G401.6 (cell line): ENCODE results near the gene SNRPA.
A peak's percentile ranks its signal among the peaks of the same experiment; 100 is the strongest.
"Not testable (repeated sequence)": the region's sequence is repeated elsewhere in the genome, so short reads cannot be mapped to it uniquely, and the experiment has no call there.

Experiments
- FAIRE-seq: peaks from 2 replicates; lab custom pipeline; 2012; peaks lifted over from hg19 to GRCh38; lab: Jason Lieb, UNC

Gene SNRPA

GRCh38 chr19:40777645-40777936 is 26.6 kb downstream of the SNRPA start:
- FAIRE-seq, result no peak

- peak; percentile 97 for FAIRE-seq
Observed at GRCh38 chr19:40777937-40778705, 27.1 kb downstream of the SNRPA start, which contains the start of gene RAB4B. TSS of gene RAB4B (plus strand) at chr19:40778247. CDS start at chr19:40778376, 129 bp downstream.

GRCh38 chr19:40778706-40779284 is 27.8 kb downstream of the SNRPA start:
- FAIRE-seq, result no peak

GRCh38 chr19:40780582-40780981 is 29.6 kb downstream of the SNRPA start:
- no peak for FAIRE-seq

GRCh38 chr19:40781140-40781539 is 30.1 kb downstream of the SNRPA start:
- FAIRE-seq, result no peak

- no peak for FAIRE-seq
Observed at GRCh38 chr19:40783711-40784110, 32.7 kb downstream of the SNRPA start.

- not testable (repeated sequence) for FAIRE-seq
Observed at GRCh38 chr19:40784146-40784545, 33.1 kb downstream of the SNRPA start.

GRCh38 chr19:40785526-40785925 is 34.5 kb downstream of the SNRPA start:
- no peak for FAIRE-seq

GRCh38 chr19:40786060-40787037 is 35.3 kb downstream of the SNRPA start:
- no peak for FAIRE-seq

GRCh38 chr19:40791349-40791748 is 40.3 kb downstream of the SNRPA start:
- no peak for FAIRE-seq

GRCh38 chr19:40791996-40792395 is 41.0 kb downstream of the SNRPA start:
- no peak for FAIRE-seq

GRCh38 chr19:40797166-40797962 is 46.4 kb downstream of the SNRPA start:
- FAIRE-seq, result no peak

GRCh38 chr19:40797963-40798682 is 47.1 kb downstream of the SNRPA start:
- no peak for FAIRE-seq

GRCh38 chr19:40798683-40799557 is 47.9 kb downstream of the SNRPA start, which contains the start of gene EGLN2:
TSS of gene EGLN2 (plus strand) at chr19:40799191. CDS start at chr19:40800573, 1,382 bp downstream.
- FAIRE-seq, result peak; percentile 98

- no peak for FAIRE-seq
Observed at GRCh38 chr19:40799558-40800338, 48.7 kb downstream of the SNRPA start.

GRCh38 chr19:40800339-40800996 is 49.5 kb downstream of the SNRPA start:
- no peak for FAIRE-seq

GRCh38 chr19:40800997-40801377 is 50.0 kb downstream of the SNRPA start:
- FAIRE-seq, result no peak

- no peak for FAIRE-seq
Observed at GRCh38 chr19:40801426-40802299, 50.7 kb downstream of the SNRPA start.
